Measurements from ENCODE around the gene VMP1.

DNA sequence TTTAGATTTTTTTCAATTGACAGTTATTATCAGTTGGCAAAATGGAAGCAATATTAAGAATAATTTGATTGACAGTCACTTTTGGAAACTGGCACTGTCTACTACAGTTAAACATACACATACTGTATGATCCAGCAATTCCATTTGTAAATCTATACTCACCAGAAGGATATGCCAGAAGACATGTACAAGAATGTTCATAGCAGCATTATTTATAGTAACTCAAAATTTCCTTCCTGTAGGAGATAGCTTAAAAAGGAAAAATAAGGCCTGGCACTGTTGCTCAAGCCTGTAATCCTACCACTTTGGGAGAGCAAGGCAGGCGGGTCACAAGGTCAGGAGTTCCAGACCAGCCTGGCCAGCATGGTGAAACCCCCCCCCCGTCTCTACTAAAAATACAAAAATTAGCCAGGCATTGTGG, 89.3 kb downstream of the VMP1 start:
- TF ChIP-seq ZBTB21 (CRISPR knock-in tag; IDR thresholded peaks at IDR 0.05; ENCODE audit: borderline replicate concordance) (no peak), ELF4 (CRISPR knock-in tag; IDR thresholded peaks at IDR 0.05; ENCODE audit: low read depth) (no peak), CREB1 (CRISPR knock-in tag; IDR thresholded peaks at IDR 0.05) (no peak), MAX (CRISPR knock-in tag; IDR thresholded peaks at IDR 0.05) (no peak), NFE2L1 (CRISPR knock-in tag; IDR thresholded peaks at IDR 0.05) (no peak), GABPB1 (CRISPR knock-in tag; IDR thresholded peaks at IDR 0.05) (no peak), NR3C1 (CRISPR knock-in tag; conservative IDR thresholded peaks at IDR 0.05; ENCODE audit: low read depth) (no peak), NR1H2 (CRISPR knock-in tag; IDR thresholded peaks at IDR 0.05) (no peak)
- TF ChIP-seq, protein P1, sequence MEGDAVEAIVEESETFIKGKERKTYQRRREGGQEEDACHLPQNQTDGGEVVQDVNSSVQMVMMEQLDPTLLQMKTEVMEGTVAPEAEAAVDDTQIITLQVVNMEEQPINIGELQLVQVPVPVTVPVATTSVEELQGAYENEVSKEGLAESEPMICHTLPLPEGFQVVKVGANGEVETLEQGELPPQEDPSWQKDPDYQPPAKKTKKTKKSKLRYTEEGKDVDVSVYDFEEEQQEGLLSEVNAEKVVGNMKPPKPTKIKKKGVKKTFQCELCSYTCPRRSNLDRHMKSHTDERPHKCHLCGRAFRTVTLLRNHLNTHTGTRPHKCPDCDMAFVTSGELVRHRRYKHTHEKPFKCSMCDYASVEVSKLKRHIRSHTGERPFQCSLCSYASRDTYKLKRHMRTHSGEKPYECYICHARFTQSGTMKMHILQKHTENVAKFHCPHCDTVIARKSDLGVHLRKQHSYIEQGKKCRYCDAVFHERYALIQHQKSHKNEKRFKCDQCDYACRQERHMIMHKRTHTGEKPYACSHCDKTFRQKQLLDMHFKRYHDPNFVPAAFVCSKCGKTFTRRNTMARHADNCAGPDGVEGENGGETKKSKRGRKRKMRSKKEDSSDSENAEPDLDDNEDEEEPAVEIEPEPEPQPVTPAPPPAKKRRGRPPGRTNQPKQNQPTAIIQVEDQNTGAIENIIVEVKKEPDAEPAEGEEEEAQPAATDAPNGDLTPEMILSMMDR (IDR thresholded peaks at IDR 0.05): no peak

All from WTC11 (cell line).